ENCODE measurements around the gene CNIH3.

- TF ChIP-seq ZNF70 (CRISPR knock-in tag; IDR thresholded peaks at IDR 0.05) (no peak), ZNF565 (CRISPR knock-in tag; conservative IDR thresholded peaks at IDR 0.05; ENCODE audit: low read depth) (no peak), ZFP30 (CRISPR knock-in tag; IDR thresholded peaks at IDR 0.05) (no peak), TOX (CRISPR knock-in tag; IDR thresholded peaks at IDR 0.05; ENCODE audit: borderline replicate concordance) (no peak), RARB (CRISPR knock-in tag; IDR thresholded peaks at IDR 0.05) (no peak), ZC3H10 (CRISPR knock-in tag; IDR thresholded peaks at IDR 0.05) (no peak), CREB5 (CRISPR knock-in tag; IDR thresholded peaks at IDR 0.05; ENCODE audit: low read depth) (no peak), ARNTL (CRISPR knock-in tag; IDR thresholded peaks at IDR 0.05; ENCODE audit: borderline replicate concordance, low read depth) (no peak), ZNF8 (CRISPR knock-in tag; IDR thresholded peaks at IDR 0.05) (no peak), PPARA (CRISPR knock-in tag; IDR thresholded peaks at IDR 0.05; ENCODE audit: borderline replicate concordance) (no peak), ISL1 (CRISPR knock-in tag; IDR thresholded peaks at IDR 0.05) (no peak)
- TF ChIP-seq, protein P1, sequence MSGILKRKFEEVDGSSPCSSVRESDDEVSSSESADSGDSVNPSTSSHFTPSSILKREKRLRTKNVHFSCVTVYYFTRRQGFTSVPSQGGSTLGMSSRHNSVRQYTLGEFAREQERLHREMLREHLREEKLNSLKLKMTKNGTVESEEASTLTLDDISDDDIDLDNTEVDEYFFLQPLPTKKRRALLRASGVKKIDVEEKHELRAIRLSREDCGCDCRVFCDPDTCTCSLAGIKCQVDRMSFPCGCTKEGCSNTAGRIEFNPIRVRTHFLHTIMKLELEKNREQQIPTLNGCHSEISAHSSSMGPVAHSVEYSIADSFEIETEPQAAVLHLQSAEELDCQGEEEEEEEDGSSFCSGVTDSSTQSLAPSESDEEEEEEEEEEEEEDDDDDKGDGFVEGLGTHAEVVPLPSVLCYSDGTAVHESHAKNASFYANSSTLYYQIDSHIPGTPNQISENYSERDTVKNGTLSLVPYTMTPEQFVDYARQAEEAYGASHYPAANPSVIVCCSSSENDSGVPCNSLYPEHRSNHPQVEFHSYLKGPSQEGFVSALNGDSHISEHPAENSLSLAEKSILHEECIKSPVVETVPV (CRISPR knock-in tag; IDR thresholded peaks at IDR 0.05) = no peak
- TF ChIP-seq, protein P2, sequence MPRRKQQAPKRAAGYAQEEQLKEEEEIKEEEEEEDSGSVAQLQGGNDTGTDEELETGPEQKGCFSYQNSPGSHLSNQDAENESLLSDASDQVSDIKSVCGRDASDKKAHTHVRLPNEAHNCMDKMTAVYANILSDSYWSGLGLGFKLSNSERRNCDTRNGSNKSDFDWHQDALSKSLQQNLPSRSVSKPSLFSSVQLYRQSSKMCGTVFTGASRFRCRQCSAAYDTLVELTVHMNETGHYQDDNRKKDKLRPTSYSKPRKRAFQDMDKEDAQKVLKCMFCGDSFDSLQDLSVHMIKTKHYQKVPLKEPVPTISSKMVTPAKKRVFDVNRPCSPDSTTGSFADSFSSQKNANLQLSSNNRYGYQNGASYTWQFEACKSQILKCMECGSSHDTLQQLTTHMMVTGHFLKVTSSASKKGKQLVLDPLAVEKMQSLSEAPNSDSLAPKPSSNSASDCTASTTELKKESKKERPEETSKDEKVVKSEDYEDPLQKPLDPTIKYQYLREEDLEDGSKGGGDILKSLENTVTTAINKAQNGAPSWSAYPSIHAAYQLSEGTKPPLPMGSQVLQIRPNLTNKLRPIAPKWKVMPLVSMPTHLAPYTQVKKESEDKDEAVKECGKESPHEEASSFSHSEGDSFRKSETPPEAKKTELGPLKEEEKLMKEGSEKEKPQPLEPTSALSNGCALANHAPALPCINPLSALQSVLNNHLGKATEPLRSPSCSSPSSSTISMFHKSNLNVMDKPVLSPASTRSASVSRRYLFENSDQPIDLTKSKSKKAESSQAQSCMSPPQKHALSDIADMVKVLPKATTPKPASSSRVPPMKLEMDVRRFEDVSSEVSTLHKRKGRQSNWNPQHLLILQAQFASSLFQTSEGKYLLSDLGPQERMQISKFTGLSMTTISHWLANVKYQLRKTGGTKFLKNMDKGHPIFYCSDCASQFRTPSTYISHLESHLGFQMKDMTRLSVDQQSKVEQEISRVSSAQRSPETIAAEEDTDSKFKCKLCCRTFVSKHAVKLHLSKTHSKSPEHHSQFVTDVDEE (CRISPR knock-in tag; IDR thresholded peaks at IDR 0.05) = no peak
- TF ChIP-seq, protein P3, sequence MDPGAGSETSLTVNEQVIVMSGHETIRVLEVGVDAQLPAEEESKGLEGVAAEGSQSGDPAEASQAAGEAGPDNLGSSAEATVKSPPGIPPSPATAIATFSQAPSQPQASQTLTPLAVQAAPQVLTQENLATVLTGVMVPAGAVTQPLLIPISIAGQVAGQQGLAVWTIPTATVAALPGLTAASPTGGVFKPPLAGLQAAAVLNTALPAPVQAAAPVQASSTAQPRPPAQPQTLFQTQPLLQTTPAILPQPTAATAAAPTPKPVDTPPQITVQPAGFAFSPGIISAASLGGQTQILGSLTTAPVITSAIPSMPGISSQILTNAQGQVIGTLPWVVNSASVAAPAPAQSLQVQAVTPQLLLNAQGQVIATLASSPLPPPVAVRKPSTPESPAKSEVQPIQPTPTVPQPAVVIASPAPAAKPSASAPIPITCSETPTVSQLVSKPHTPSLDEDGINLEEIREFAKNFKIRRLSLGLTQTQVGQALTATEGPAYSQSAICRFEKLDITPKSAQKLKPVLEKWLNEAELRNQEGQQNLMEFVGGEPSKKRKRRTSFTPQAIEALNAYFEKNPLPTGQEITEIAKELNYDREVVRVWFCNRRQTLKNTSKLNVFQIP (CRISPR knock-in tag; IDR thresholded peaks at IDR 0.05; ENCODE audit: borderline replicate concordance, low read depth) = no peak
Measured at GRCh38 chr1:224569276-224569675, 46.8 kb upstream of the CNIH3 start.

All from SK-N-SH treated with all-trans-retinoic acid at 6 μM for 48 hours (cell line).